NB4 (cell line): ENCODE measurements around the gene ATG101.

ENCODE experiments used
- DNase-seq: peaks from one replicate; pipeline ENCODE4 v3.0.0; 2010; ENCODE audit warnings: low read depth
- H3K4me3 ChIP-seq: one replicate; pipeline ENCODE4 v1.5.1; 2011; ENCODE audit warnings: mild to moderate bottlenecking, low read depth, low read length, moderate library complexity
- MYC ChIP-seq: IDR thresholded peaks from 2 replicates; pipeline ENCODE4 v1.6.1; 2011; ENCODE audit warnings: low read depth, low read length
- POLR2A ChIP-seq: IDR thresholded peaks from 2 replicates; pipeline ENCODE4 v1.6.1; 2011; ENCODE audit warnings: mild to moderate bottlenecking; ENCODE audit not compliant: insufficient read length; ENCODE audit errors: extremely low read depth
- TF ChIP-seq, protein P1 (sequence below): IDR thresholded peaks from 2 replicates; pipeline ENCODE4 v1.6.1; 2011; ENCODE audit warnings: low read depth, low read length
- TF ChIP-seq, protein P2 (sequence below): IDR thresholded peaks from one replicate; pipeline ENCODE4 v1.5.1; 2012; ENCODE audit warnings: low read depth, low read length

ATG101 gene

DNA sequence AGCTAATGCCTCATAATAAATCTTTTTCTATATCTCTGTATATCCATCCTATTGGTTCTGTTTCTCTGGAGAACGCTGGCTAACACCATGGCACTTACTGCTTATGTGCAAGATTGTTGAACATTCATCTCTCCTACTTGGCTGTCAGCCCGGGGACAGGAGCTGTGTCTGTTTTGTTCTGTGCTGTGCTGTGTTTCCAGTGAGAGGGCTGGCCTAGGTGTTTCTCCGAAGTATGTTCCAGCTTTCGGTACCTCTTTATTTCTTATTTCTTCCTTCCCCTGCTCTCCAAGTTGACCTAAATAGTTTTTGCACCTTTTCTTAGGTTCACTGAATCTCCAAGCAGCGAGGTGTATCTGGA, 37.4 kb upstream of the ATG101 start:
- no peak overlapping the region for H3K4me3 ChIP-seq
- no peak for DNase-seq
- TF ChIP-seq POLR2A (no peak), MYC (no peak)
- TF ChIP-seq, protein P1, sequence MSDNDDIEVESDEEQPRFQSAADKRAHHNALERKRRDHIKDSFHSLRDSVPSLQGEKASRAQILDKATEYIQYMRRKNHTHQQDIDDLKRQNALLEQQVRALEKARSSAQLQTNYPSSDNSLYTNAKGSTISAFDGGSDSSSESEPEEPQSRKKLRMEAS: no peak
- TF ChIP-seq, protein P2, sequence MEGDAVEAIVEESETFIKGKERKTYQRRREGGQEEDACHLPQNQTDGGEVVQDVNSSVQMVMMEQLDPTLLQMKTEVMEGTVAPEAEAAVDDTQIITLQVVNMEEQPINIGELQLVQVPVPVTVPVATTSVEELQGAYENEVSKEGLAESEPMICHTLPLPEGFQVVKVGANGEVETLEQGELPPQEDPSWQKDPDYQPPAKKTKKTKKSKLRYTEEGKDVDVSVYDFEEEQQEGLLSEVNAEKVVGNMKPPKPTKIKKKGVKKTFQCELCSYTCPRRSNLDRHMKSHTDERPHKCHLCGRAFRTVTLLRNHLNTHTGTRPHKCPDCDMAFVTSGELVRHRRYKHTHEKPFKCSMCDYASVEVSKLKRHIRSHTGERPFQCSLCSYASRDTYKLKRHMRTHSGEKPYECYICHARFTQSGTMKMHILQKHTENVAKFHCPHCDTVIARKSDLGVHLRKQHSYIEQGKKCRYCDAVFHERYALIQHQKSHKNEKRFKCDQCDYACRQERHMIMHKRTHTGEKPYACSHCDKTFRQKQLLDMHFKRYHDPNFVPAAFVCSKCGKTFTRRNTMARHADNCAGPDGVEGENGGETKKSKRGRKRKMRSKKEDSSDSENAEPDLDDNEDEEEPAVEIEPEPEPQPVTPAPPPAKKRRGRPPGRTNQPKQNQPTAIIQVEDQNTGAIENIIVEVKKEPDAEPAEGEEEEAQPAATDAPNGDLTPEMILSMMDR: no peak

DNA sequence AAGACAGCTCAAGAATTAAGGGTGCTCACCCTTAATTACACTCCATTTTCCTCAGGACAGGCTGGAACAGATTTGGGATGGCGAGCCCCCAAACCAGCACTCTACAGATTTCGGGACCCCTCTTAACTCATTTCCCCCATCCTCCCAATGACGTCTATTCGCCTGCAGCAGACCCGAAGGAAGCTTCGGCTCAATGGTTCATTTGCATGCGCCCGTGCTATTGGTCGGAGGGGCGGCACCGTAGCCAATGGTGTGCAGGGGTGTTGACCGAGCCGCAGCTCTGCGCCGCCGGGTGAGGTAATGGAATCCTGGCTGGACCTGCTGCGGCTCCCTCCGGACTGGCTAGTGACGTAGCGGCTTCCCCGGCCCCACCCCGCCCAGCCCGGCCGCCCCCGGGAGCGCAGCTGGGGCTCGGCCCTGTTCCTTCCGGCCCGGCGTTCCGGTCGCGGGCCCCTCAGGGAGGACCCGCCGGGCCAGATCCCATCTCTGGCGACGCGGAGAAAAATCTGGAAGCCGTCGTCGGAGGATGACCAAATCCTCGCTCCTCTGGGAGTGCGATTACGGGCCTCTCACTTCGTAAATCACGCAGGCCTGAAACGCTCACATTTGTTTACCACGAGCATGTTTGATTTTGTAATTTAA, 36.9 kb upstream of the ATG101 start:
- H3K4me3 ChIP-seq: peak overlapping the region; percentile 27
- DNase-seq: peak; percentile 98
- TF ChIP-seq, protein P1: no peak
- TF ChIP-seq, protein P2: no peak

DNA sequence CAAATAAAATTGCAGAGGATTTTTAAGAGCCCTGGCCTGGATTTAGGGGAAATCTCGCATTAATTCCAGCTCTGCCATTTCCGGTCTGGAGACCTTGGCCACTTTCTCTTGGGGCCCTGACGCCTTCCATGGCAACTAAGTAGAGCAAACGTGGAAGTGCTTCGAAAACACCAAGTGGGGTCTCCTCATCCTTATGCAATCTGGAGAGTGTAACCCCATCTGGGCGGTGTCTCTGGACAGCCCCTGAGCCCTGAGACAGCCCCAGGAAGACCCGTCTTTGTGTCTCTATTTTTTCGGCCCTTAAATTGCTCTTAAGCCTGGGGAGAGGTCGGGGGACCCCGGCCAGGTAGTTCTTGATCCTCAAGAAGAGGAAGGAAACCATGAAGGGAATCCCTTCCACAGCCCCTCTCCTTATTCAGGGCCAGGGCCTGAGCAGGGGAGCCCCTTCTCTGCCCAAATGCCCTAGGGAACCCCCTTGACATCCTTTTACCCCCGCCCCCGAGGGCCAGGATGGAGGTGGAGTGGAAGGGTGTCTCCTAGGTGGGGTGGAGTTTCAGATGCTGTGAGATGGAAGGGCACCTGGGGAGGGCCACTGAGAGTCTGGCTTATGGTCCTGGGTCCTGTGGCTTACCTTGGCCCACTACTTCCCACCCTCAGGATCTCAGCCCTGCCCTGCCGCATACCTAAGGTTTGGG, 36.2 kb upstream of the ATG101 start:
- no peak for DNase-seq
- TF ChIP-seq, protein P1: no peak
- TF ChIP-seq MYC (no peak), POLR2A (no peak)
- TF ChIP-seq, protein P2: no peak
- peak overlapping the region; percentile 27 for H3K4me3 ChIP-seq

DNA sequence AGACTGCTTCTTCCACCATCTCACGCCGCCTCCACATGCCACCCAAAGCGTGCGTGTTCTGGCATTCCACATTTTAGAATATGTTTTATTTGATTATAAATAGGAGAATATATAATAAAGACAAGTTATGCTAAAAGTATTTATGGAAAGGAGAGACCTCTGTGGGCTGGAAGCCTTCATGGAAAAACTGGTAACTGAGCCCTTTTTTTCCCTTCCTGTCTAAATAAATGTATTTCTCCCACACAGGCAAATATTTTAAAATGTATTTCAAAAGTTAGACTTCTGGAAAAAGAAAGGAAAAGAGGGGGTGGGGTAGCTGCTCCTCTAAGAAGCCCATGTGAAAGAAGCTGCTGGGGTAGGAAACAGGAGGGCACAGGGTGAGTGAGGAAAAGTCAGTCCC, 34.6 kb upstream of the ATG101 start:
- no peak for DNase-seq
- H3K4me3 ChIP-seq: no peak overlapping the region
- TF ChIP-seq MYC: no peak
- TF ChIP-seq, protein P2: no peak
- TF ChIP-seq, protein P1: no peak
- TF ChIP-seq POLR2A: no peak

DNA sequence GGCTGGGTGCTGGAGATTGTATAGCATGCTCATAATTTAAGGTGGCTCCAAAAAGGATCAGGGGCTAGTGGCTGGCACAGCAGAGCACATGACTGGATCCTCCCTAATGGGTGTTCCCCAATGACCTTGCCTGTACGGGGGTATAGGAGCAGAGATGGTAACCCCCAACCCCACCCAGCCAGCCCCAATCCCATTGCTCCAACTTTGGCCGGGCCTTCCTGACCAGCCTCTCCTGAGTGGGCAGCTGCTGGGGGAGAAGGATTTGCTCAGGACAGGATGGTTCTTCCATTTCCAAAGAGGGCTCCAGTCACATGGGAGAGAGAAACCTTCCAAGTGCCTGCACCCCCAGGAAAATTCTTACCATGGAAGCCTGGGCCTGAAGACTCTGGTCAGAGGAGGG, 33.9 kb upstream of the ATG101 start:
- DNase-seq: no peak
- TF ChIP-seq, protein P2: no peak
- TF ChIP-seq POLR2A: no peak
- TF ChIP-seq, protein P1: no peak
- TF ChIP-seq MYC: no peak
- H3K4me3 ChIP-seq: no peak overlapping the region
